GM23338 (cell line): ENCODE results near the gene SLC17A6. TPM values are rescaled to one million over a fixed set of nuclear protein-coding genes. Genes with fewer than 3 reads are reported as not detected.
A peak's percentile ranks its signal among the peaks of the same experiment; 100 is the strongest.

Source experiments
- ATAC-seq: fragments of 200-7000 bp; cut with Tn5 transposase; 3 replicates; pipeline ENCODE4 v1.9.1; 2020
- DNase-seq: peaks from one replicate; pipeline ENCODE4 v3.0.0-alpha.2; 2015; ENCODE audit warnings: low spot score
- H2AFZ ChIP-seq: fragments of 200-600 bp; sonication (generic); 2 replicates; pipeline ENCODE4 v1.8.0; 2016; ENCODE audit warnings: antibody characterized with exemption, mild to moderate bottlenecking, moderate library complexity
- H3F3A ChIP-seq: fragments of 200-600 bp; sonication (generic); replicated peaks from 2 replicates; pipeline ENCODE4 v1.8.0; 2017; ENCODE audit warnings: antibody characterized with exemption, mixed run types, low read depth
- H3K27ac ChIP-seq: fragments of 200-600 bp; sonication (generic); 2 replicates; pipeline ENCODE4 v1.6.1; 2016; ENCODE audit warnings: low read depth
- H3K27me3 ChIP-seq: fragments of 200-600 bp; sonication (generic); 2 replicates; pipeline ENCODE4 v1.8.0; 2016; ENCODE audit warnings: mild to moderate bottlenecking, mixed run types, moderate library complexity; ENCODE audit not compliant: insufficient read depth
- H3K36me3 ChIP-seq: fragments of 200-600 bp; sonication (generic); 2 replicates; pipeline ENCODE4 v1.8.0; 2016; ENCODE audit warnings: mild to moderate bottlenecking; ENCODE audit not compliant: insufficient read depth
- H3K4me1 ChIP-seq: fragments of 200-600 bp; sonication (generic); 2 replicates; pipeline ENCODE4 v1.8.0; 2016; ENCODE audit warnings: mild to moderate bottlenecking, moderate library complexity; ENCODE audit not compliant: insufficient read depth
- H3K4me2 ChIP-seq: fragments of 200-600 bp; sonication (generic); 2 replicates; pipeline ENCODE4 v1.7.1; 2017; ENCODE audit warnings: mixed run types
- H3K4me3 ChIP-seq: fragments of 200-600 bp; sonication (generic); 2 replicates; pipeline ENCODE4 v1.6.1; 2016; ENCODE audit warnings: mixed run types
- H3K79me2 ChIP-seq: fragments of 200-600 bp; sonication (generic); replicated peaks from 2 replicates; pipeline ENCODE4 v1.8.0; 2017; ENCODE audit warnings: mild to moderate bottlenecking; ENCODE audit not compliant: insufficient read depth
- H3K9me2 ChIP-seq: fragments of 200-600 bp; sonication (generic); 2 replicates; pipeline ENCODE4 v1.8.0; 2017; ENCODE audit not compliant: insufficient read depth
- H4K20me1 ChIP-seq: fragments of 200-600 bp; sonication (generic); replicated peaks from 2 replicates; pipeline ENCODE4 v1.8.0; 2017; ENCODE audit warnings: mild to moderate bottlenecking; ENCODE audit not compliant: insufficient read depth
- H3K27ac Mint-ChIP-seq: 2 replicates; pipeline ENCODE4 v1.8.0; 2020; ENCODE audit warnings: inconsistent platforms, mild to moderate bottlenecking, moderate library complexity, mixed read lengths
- H3K27me3 Mint-ChIP-seq: 3 replicates; pipeline ENCODE4 v1.8.0; 2022; ENCODE audit warnings: low read depth, mild to moderate bottlenecking, moderate library complexity, mixed read lengths, inconsistent platforms; ENCODE audit not compliant: insufficient read depth, poor library complexity
- H3K36me3 Mint-ChIP-seq: 3 replicates; pipeline ENCODE4 v1.8.0; 2021; ENCODE audit warnings: low read depth, mild to moderate bottlenecking, inconsistent platforms, moderate library complexity, mixed read lengths
- H3K4me1 Mint-ChIP-seq: 3 replicates; pipeline ENCODE4 v1.8.0; 2020; ENCODE audit warnings: mild to moderate bottlenecking, inconsistent platforms, mixed read lengths
- H3K4me3 Mint-ChIP-seq: 3 replicates; pipeline ENCODE4 v1.8.0; 2021; ENCODE audit warnings: moderate library complexity, mild to moderate bottlenecking, inconsistent platforms, mixed read lengths
- H3K9me3 Mint-ChIP-seq: 3 replicates; pipeline ENCODE4 v1.8.0; 2020; ENCODE audit warnings: moderate library complexity, mild to moderate bottlenecking, inconsistent platforms, mixed read lengths
- CREB1 ChIP-seq: fragments of 250-450 bp; sonication (Bioruptor Pico); IDR thresholded peaks from 2 replicates; pipeline ENCODE4 v1.5.0; 2020; ENCODE audit warnings: low read depth, mild to moderate bottlenecking, moderate library complexity
- EZH2 ChIP-seq: fragments of 200-600 bp; sonication (generic); IDR thresholded peaks from one replicate; pipeline ENCODE4 v1.8.0; 2017; ENCODE audit warnings: antibody characterized with exemption, mild to moderate bottlenecking, low read depth; ENCODE audit not compliant: unreplicated experiment
- JUNB ChIP-seq: IDR thresholded peaks from one replicate; pipeline ENCODE4 v1.6.1; 2016; ENCODE audit warnings: antibody characterized with exemption; ENCODE audit not compliant: unreplicated experiment
- POLR2AphosphoS5 ChIP-seq: IDR thresholded peaks from 2 replicates; pipeline ENCODE4 v1.6.1; 2016; ENCODE audit warnings: antibody characterized with exemption, low read depth
- STAT1 ChIP-seq: IDR thresholded peaks from one replicate; pipeline ENCODE4 v1.6.1; 2016; ENCODE audit warnings: antibody characterized with exemption; ENCODE audit not compliant: unreplicated experiment
- ZNF114 ChIP-seq: fragments of 250-450 bp; sonication (Bioruptor Pico); IDR thresholded peaks from 2 replicates; pipeline ENCODE4 v1.5.0; 2020; ENCODE audit warnings: mild to moderate bottlenecking, moderate library complexity
- ZNF331 ChIP-seq: fragments of 250-450 bp; sonication (Bioruptor Pico); IDR thresholded peaks from 2 replicates; pipeline ENCODE4 v1.5.0; 2020; ENCODE audit warnings: low read depth, mild to moderate bottlenecking, moderate library complexity
- polyA plus RNA-seq: library from polyadenylated mRNA; unstranded; fragments of >200 nt; fragmentation: Nextera tagmentation; extraction: Ambion mirVana; gene quantifications from 2 replicates; pipeline ENCODE4 v1.2.1, GENCODE V29; 2016
- total RNA-seq: library from RNA; depleted of rRNA; stranded (reverse); fragments of >200 nt; shearing (Covaris generic); gene quantifications from 2 replicates; pipeline ENCODE4 v1.2.3, GENCODE V29; 2014
- TF ChIP-seq, protein P1 (sequence below), 2 experiments: fragments of 200-600 bp in 1 of 2; sonication (generic) in 1 of 2; conservative IDR thresholded peaks; 2 replicates each; pipeline versions ENCODE4 v1.5.1 to v1.6.1; 2016 to 2017; ENCODE audit warnings: antibody characterized with exemption in 2 of 2, low read depth in 2 of 2, mild to moderate bottlenecking in 2 of 2, moderate library complexity in 1 of 2
- TF ChIP-seq, protein P2 (sequence below): IDR thresholded peaks from 2 replicates; pipeline ENCODE4 v1.6.1; 2016; ENCODE audit warnings: antibody characterized with exemption

SLC17A6 gene
- total and polyA plus RNA-seq, 2 experiments from 2014 or later: 0.31 TPM

DNA sequence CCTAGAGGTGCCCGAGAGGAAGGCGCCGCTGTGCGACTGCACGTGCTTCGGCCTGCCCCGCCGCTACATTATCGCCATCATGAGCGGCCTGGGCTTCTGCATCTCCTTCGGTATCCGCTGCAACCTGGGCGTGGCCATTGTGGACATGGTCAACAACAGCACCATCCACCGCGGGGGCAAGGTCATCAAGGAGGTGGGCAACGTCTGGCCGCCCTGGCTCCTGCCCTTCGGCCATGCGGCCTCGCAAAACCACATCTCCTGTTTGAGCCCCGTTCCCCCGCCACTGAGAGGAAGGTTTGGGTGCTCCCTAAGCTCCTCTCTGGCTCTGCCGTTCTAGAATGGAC, 3.4 kb downstream of the SLC17A6 start:
- Histone ChIP-seq H3K4me1 (peaks cover 65% of the 10 kb centered on the region), H3K27ac (no peak overlapping the region), H3K79me2 (no peaks in the 10 kb centered on the region), H3F3A (peaks cover 23% of the 10 kb centered on the region; the same call in 1 of the 2 replicates), H3K4me3 (peak overlapping the region; percentile 65), H3K9me2 (no peaks in the 10 kb centered on the region), H4K20me1 (no peaks in the 10 kb centered on the region), H3K36me3 (no peaks in the 10 kb centered on the region), H2AFZ (peak overlapping the region; percentile 88), H3K27me3 (peaks cover 81% of the 10 kb centered on the region), H3K4me2 (peak overlapping the region; percentile 86)
- Mint-ChIP-seq H3K9me3 (no peaks in the 10 kb centered on the region), H3K36me3 (no peaks in the 10 kb centered on the region), H3K27me3 (peaks cover 49% of the 10 kb centered on the region), H3K4me3 (peak overlapping the region; percentile 76), H3K27ac (no peak overlapping the region), H3K4me1 (peaks cover 69% of the 10 kb centered on the region)
- ATAC-seq (peak; percentile 39), DNase-seq (peak; percentile 63)
- TF ChIP-seq, protein P1, sequence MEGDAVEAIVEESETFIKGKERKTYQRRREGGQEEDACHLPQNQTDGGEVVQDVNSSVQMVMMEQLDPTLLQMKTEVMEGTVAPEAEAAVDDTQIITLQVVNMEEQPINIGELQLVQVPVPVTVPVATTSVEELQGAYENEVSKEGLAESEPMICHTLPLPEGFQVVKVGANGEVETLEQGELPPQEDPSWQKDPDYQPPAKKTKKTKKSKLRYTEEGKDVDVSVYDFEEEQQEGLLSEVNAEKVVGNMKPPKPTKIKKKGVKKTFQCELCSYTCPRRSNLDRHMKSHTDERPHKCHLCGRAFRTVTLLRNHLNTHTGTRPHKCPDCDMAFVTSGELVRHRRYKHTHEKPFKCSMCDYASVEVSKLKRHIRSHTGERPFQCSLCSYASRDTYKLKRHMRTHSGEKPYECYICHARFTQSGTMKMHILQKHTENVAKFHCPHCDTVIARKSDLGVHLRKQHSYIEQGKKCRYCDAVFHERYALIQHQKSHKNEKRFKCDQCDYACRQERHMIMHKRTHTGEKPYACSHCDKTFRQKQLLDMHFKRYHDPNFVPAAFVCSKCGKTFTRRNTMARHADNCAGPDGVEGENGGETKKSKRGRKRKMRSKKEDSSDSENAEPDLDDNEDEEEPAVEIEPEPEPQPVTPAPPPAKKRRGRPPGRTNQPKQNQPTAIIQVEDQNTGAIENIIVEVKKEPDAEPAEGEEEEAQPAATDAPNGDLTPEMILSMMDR (conservative IDR thresholded peaks at IDR 0.05; ENCODE audit: low read depth in 2 of 2): 0 out of 4 replicates have a peak, but pooled peaks of 1 of the 2 experiments have one; percentile 11
- no peak for TF ChIP-seq ZNF114 (CRISPR knock-in tag)

DNA sequence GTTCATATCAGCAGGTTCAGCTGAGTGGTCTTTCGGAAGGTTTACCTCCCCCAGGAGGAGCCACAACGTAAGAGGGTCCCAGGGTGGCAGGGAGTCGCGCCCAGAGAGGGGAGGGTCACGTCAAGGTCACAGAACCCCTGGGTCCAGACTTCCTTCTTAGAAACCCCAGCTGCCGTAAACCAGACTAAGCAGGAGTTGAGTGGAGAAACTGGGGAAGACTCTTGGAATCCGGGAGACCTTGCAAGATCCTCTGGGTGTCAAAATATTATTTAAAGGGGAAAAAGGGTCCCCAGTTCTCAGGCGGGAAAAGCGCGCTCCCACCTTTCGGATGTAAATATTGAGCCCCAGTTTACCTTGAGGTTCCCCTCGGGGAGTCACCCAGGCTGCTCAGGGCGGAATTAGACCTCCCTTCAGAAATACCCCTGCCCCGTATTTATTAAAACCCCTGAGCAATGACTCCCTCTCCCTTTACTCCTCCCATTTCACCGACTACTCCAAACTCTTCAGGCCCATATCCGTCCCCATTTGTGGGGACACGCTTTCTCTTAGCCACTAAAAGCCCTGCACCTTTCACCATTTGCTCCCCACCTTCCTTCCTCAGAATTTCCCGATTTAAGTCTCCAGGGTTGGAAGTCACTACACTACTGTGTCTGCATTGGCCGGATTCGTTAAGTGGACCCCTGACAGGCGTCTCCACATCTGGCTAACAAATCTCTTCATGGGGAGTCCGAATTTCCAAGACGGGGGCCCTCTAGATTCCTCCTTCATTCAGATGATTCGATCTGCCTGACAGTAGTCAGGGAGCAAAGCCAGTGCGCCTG, 4.2 kb downstream of the SLC17A6 start:
- no peak for ATAC-seq
- no peaks in the 10 kb centered on the region for H3K9me2 ChIP-seq
- TF ChIP-seq, protein P2, sequence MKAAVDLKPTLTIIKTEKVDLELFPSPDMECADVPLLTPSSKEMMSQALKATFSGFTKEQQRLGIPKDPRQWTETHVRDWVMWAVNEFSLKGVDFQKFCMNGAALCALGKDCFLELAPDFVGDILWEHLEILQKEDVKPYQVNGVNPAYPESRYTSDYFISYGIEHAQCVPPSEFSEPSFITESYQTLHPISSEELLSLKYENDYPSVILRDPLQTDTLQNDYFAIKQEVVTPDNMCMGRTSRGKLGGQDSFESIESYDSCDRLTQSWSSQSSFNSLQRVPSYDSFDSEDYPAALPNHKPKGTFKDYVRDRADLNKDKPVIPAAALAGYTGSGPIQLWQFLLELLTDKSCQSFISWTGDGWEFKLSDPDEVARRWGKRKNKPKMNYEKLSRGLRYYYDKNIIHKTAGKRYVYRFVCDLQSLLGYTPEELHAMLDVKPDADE: no peak
- TF ChIP-seq JUNB (no peak), EZH2 (peak; percentile 63)
- Mint-ChIP-seq H3K4me1 (peaks cover 67% of the 10 kb centered on the region), H3K36me3 (no peaks in the 10 kb centered on the region), H3K27ac (no peak overlapping the region), H3K27me3 (peaks cover 45% of the 10 kb centered on the region), H3K4me3 (peak overlapping the region; percentile 76), H3K9me3 (no peaks in the 10 kb centered on the region)
- peaks cover 72% of the 10 kb centered on the region for H3K27me3 ChIP-seq
- peak overlapping the region; percentile 65 for H3K4me3 ChIP-seq
- H3F3A ChIP-seq: peaks cover 23% of the 10 kb centered on the region; the same call in 1 of the 2 replicates
- H2AFZ ChIP-seq: peak overlapping the region; percentile 88
- peak overlapping the region; percentile 86 for H3K4me2 ChIP-seq
- no peaks in the 10 kb centered on the region for H3K79me2 ChIP-seq
- no peak overlapping the region for H3K27ac ChIP-seq
- H4K20me1 ChIP-seq: no peaks in the 10 kb centered on the region
- DNase-seq: peak; percentile 28
- peaks cover 62% of the 10 kb centered on the region for H3K4me1 ChIP-seq
- no peaks in the 10 kb centered on the region for H3K36me3 ChIP-seq

DNA sequence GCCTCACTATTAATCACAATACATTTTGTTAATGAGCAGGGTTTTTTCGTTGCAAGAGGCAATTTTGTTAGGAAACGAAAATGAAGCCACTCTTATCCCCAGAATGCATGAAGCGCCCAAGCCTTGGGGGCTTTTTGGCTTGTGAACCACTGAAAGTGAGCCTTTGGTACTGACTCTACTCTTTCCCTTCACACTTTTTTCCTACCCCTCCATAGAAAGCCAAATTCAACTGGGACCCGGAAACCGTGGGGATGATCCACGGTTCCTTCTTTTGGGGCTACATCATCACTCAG, 4.8 kb downstream of the SLC17A6 start:
- H3K36me3 Mint-ChIP-seq: no peaks in the 10 kb centered on the region
- Histone ChIP-seq H3K79me2 (no peaks in the 10 kb centered on the region), H4K20me1 (no peaks in the 10 kb centered on the region), H3K36me3 (no peaks in the 10 kb centered on the region), H3K9me2 (no peaks in the 10 kb centered on the region), H3K4me3 (peak overlapping the region; percentile 65), H3F3A (peaks cover 21% of the 10 kb centered on the region; the same call in 1 of the 2 replicates), H2AFZ (peak overlapping the region; percentile 88), H3K27me3 (peaks cover 67% of the 10 kb centered on the region), H3K4me1 (peaks cover 58% of the 10 kb centered on the region), H3K27ac (no peak overlapping the region), H3K4me2 (peak overlapping the region; percentile 86)
- H3K27ac Mint-ChIP-seq: no peak overlapping the region
- ATAC-seq (no peak), DNase-seq (no peak)
- H3K27me3 Mint-ChIP-seq: peaks cover 44% of the 10 kb centered on the region
- H3K9me3 Mint-ChIP-seq: no peaks in the 10 kb centered on the region
- H3K4me3 Mint-ChIP-seq: peak overlapping the region; percentile 76
- H3K4me1 Mint-ChIP-seq: peaks cover 67% of the 10 kb centered on the region
- TF ChIP-seq STAT1: no peak
- TF ChIP-seq, protein P1 (conservative IDR thresholded peaks at IDR 0.05; ENCODE audit: low read depth in 2 of 2): no peak
- TF ChIP-seq ZNF114 (CRISPR knock-in tag): no peak
- no peak for TF ChIP-seq JUNB
- TF ChIP-seq EZH2: no peak
- no peak for TF ChIP-seq CREB1 (CRISPR knock-in tag)
- no peak for TF ChIP-seq ZNF331 (CRISPR knock-in tag)
- TF ChIP-seq POLR2AphosphoS5: no peak
